ENCODE measurements around the gene NMNAT2.

DNA sequence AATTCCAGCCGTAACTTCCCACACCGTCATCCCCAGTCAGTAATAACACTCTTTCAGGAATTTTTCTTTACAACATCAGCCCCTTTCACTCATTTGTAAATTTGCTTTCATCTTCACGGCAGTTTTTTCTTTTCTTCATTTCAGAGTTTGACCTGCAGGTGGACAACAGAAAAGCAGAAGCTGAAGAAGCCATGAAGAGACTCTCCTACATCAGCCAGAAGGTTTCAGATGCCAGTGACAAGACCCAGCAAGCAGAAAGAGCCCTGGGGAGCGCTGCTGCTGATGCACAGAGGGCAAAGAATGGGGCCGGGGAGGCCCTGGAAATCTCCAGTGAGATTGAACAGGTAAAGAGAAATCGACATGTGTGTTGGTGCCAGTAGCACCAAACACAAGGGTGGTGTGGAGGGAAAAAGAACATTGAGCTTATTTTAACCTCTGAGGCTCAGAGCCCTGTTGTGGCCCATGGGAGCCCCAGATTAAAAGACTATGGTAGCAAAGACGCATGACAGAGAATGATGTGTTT is 178.9 kb downstream of the NMNAT2 start:
- TF ChIP-seq, protein P1, sequence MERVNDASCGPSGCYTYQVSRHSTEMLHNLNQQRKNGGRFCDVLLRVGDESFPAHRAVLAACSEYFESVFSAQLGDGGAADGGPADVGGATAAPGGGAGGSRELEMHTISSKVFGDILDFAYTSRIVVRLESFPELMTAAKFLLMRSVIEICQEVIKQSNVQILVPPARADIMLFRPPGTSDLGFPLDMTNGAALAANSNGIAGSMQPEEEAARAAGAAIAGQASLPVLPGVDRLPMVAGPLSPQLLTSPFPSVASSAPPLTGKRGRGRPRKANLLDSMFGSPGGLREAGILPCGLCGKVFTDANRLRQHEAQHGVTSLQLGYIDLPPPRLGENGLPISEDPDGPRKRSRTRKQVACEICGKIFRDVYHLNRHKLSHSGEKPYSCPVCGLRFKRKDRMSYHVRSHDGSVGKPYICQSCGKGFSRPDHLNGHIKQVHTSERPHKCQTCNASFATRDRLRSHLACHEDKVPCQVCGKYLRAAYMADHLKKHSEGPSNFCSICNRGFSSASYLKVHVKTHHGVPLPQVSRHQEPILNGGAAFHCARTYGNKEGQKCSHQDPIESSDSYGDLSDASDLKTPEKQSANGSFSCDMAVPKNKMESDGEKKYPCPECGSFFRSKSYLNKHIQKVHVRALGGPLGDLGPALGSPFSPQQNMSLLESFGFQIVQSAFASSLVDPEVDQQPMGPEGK (CRISPR knock-in tag; IDR thresholded peaks at IDR 0.05; ENCODE audit: borderline replicate concordance), result no peak
- no peak for TF ChIP-seq SNAI2 (CRISPR knock-in tag; IDR thresholded peaks at IDR 0.05)
- no peak for TF ChIP-seq ZC3H10 (CRISPR knock-in tag; IDR thresholded peaks at IDR 0.05)
- TF ChIP-seq ARNTL (CRISPR knock-in tag; IDR thresholded peaks at IDR 0.05; ENCODE audit: borderline replicate concordance, low read depth), result no peak
- TF ChIP-seq ZNF8 (CRISPR knock-in tag; IDR thresholded peaks at IDR 0.05), result no peak
- TF ChIP-seq ZFP3 (CRISPR knock-in tag; IDR thresholded peaks at IDR 0.05), result no peak
- TF ChIP-seq ISL1 (CRISPR knock-in tag; IDR thresholded peaks at IDR 0.05), result no peak
- TF ChIP-seq BACH2 (CRISPR knock-in tag; IDR thresholded peaks at IDR 0.05; ENCODE audit: borderline replicate concordance), result no peak
- no peak for TF ChIP-seq CREB5 (CRISPR knock-in tag; IDR thresholded peaks at IDR 0.05; ENCODE audit: low read depth)
- no peak for TF ChIP-seq GLIS3 (CRISPR knock-in tag; IDR thresholded peaks at IDR 0.05)
- no peak for TF ChIP-seq POU6F1 (CRISPR knock-in tag; IDR thresholded peaks at IDR 0.05; ENCODE audit: borderline replicate concordance, low read depth)
- no peak for TF ChIP-seq RARB (CRISPR knock-in tag; IDR thresholded peaks at IDR 0.05)
- no peak for TF ChIP-seq OSR1 (CRISPR knock-in tag; IDR thresholded peaks at IDR 0.05)
- TF ChIP-seq ZFP30 (CRISPR knock-in tag; IDR thresholded peaks at IDR 0.05), result no peak

Measured in SK-N-SH treated with all-trans-retinoic acid at 6 μM for 48 hours (cell line).